Ascending aorta (tissue), 2 donors: ENCODE measurements around the gene PNPLA5. TPM values are rescaled to one million over a fixed set of nuclear protein-coding genes. Genes with fewer than 3 reads are reported as not detected.

Source experiments
- DNase-seq, 2 donors: peaks; one replicate each; pipeline ENCODE4 v3.0.0-alpha.2; 2019; ENCODE audit warnings: low spot score in 2 of 2
- H3K27ac ChIP-seq, 2 donors: fragments of 200-600 bp; sonication (generic); one replicate each; pipeline ENCODE4 v1.5.1; 2016 to 2017; ENCODE audit warnings: mild to moderate bottlenecking in 1 of 2
- H3K27me3 ChIP-seq: fragments of 200-600 bp; sonication (generic); one replicate; pipeline ENCODE4 v1.5.1; 2017
- H3K36me3 ChIP-seq, 2 donors: fragments of 200-600 bp; sonication (generic); one replicate each; pipeline ENCODE4 v1.5.1; 2016
- H3K4me1 ChIP-seq, 2 donors: fragments of 200-600 bp; sonication (generic); one replicate each; pipeline ENCODE4 v1.5.1; 2016 to 2017; ENCODE audit warnings: mild to moderate bottlenecking in 1 of 2
- H3K4me3 ChIP-seq, 2 donors: fragments of 200-600 bp; sonication (generic); one replicate each; pipeline ENCODE4 v1.5.1; 2016 to 2017; ENCODE audit warnings: mild to moderate bottlenecking in 1 of 2
- H3K9me3 ChIP-seq, 2 donors: fragments of 200-600 bp; sonication (generic); one replicate each; pipeline ENCODE4 v1.5.1; 2016
- CTCF ChIP-seq, 3 experiments: fragments of 200-600 bp in 2 of 3; fragments of 450-650 bp in 1 of 3; sonication (generic) in 2 of 3; IDR thresholded peaks; one replicate each; pipeline ENCODE4 v1.5.1; 2016 to 2019; ENCODE audit warnings: antibody characterized with exemption in 3 of 3, mild to moderate bottlenecking in 1 of 3, moderate library complexity in 1 of 3
- intact Hi-C: fragments of 100-400 bp; cut with DNase I; formaldehyde crosslinking; loops from one replicate; pipeline ENCODE4 v1.15.1; 2023
- total RNA-seq: library from RNA; depleted of rRNA; stranded (reverse); fragments of >200 nt; gene quantifications from one replicate; pipeline ENCODE4 v1.1.0, GENCODE V29; 2016

PNPLA5 gene
- total RNA-seq, 1 donor from 2014 or later = not detected

- Histone ChIP-seq H3K4me3 (no peak overlapping the region), H3K9me3 (no peaks in the 10 kb centered on the region), H3K4me1 (no peaks in the 10 kb centered on the region), H3K27me3 (no peaks in the 10 kb centered on the region), H3K27ac (no peak overlapping the region), H3K36me3 (no peaks in the 10 kb centered on the region)
- no peak for TF ChIP-seq CTCF (IDR thresholded peaks at IDR 0.05)
- no peak for DNase-seq
- intact Hi-C loops = no loop called here
These were observed 9.6 kb downstream of the PNPLA5 start for GRCh38 chr22:43882122-43882767.

GRCh38 chr22:43881091-43882061 is 10.4 kb downstream of the PNPLA5 start:
- no peaks in the 10 kb centered on the region for H3K27me3 ChIP-seq
- TF ChIP-seq CTCF (IDR thresholded peaks at IDR 0.05) = no peak
- no peak for DNase-seq

GRCh38 chr22:43880541-43880991 is 11.2 kb downstream of the PNPLA5 start:
- no peak for DNase-seq
- no peak for TF ChIP-seq CTCF (IDR thresholded peaks at IDR 0.05)

More at GRCh38 chr22:43881091-43882061, 10.4 kb downstream of the PNPLA5 start:
- H3K4me1 ChIP-seq = no peaks in the 10 kb centered on the region
- no peaks in the 10 kb centered on the region for H3K36me3 ChIP-seq
- no peaks in the 10 kb centered on the region for H3K9me3 ChIP-seq
- no peak overlapping the region for H3K4me3 ChIP-seq
- intact Hi-C loops = no loop called here
- H3K27ac ChIP-seq = no peak overlapping the region

GRCh38 chr22:43879901-43880540 is 11.8 kb downstream of the PNPLA5 start:
- no peak overlapping the region for H3K4me3 ChIP-seq
- H3K4me1 ChIP-seq = no peaks in the 10 kb centered on the region
- H3K9me3 ChIP-seq = no peaks in the 10 kb centered on the region
- H3K27ac ChIP-seq = no peak overlapping the region
- no peaks in the 10 kb centered on the region for H3K27me3 ChIP-seq
- H3K36me3 ChIP-seq = no peaks in the 10 kb centered on the region
- no peak for TF ChIP-seq CTCF (IDR thresholded peaks at IDR 0.05)
- intact Hi-C loops = no loop called here
- DNase-seq = no peak

More at GRCh38 chr22:43880541-43880991, 11.2 kb downstream of the PNPLA5 start:
- Histone ChIP-seq H3K4me3 (no peak overlapping the region), H3K9me3 (no peaks in the 10 kb centered on the region), H3K36me3 (no peaks in the 10 kb centered on the region), H3K4me1 (no peaks in the 10 kb centered on the region), H3K27me3 (no peaks in the 10 kb centered on the region), H3K27ac (no peak overlapping the region)
- intact Hi-C loops = no loop called here

GRCh38 chr22:43878831-43879550 is 12.8 kb downstream of the PNPLA5 start:
- Histone ChIP-seq H3K27ac (no peak overlapping the region), H3K4me3 (no peak overlapping the region), H3K27me3 (no peaks in the 10 kb centered on the region), H3K9me3 (no peaks in the 10 kb centered on the region), H3K36me3 (no peaks in the 10 kb centered on the region), H3K4me1 (no peaks in the 10 kb centered on the region)
- no peak for DNase-seq
- intact Hi-C loops = no loop called here
- no peak for TF ChIP-seq CTCF (IDR thresholded peaks at IDR 0.05)
